Smooth muscle cell (in vitro differentiated cells): ENCODE data around the gene NLE1. TPM values are rescaled to one million over a fixed set of nuclear protein-coding genes. Genes with fewer than 3 reads are reported as not detected.

Experiments used
- DNase-seq: peaks from one replicate; lab custom pipeline; 2025; ENCODE audit not compliant: unreplicated experiment; lab: John Stamatoyannopoulos, UW
- H2AFZ ChIP-seq: fragments of 200-600 bp; sonication (generic); 2 replicates; pipeline ENCODE4 v1.6.0; 2016; ENCODE audit warnings: antibody characterized with exemption, low read depth, mild to moderate bottlenecking
- H3F3A ChIP-seq: fragments of 200-600 bp; sonication (generic); 2 replicates; pipeline ENCODE4 v1.6.0; 2017; ENCODE audit warnings: antibody characterized with exemption, low read depth
- H3K27ac ChIP-seq: fragments of 200-600 bp; sonication (generic); 2 replicates; pipeline ENCODE4 v1.5.1; 2016; ENCODE audit warnings: low read depth, mild to moderate bottlenecking
- H3K27me3 ChIP-seq: fragments of 200-600 bp; sonication (generic); 2 replicates; pipeline ENCODE4 v1.6.1; 2016; ENCODE audit warnings: low read depth, mild to moderate bottlenecking
- H3K36me3 ChIP-seq: fragments of 200-600 bp; sonication (generic); 2 replicates; pipeline ENCODE4 v1.5.1; 2016; ENCODE audit warnings: low read depth
- H3K4me1 ChIP-seq: fragments of 200-600 bp; sonication (generic); 2 replicates; pipeline ENCODE4 v1.5.1; 2016; ENCODE audit warnings: low read depth
- H3K4me2 ChIP-seq: fragments of 200-600 bp; sonication (generic); 2 replicates; pipeline ENCODE4 v1.6.0; 2016; ENCODE audit warnings: mild to moderate bottlenecking
- H3K4me3 ChIP-seq: fragments of 200-600 bp; sonication (generic); 2 replicates; pipeline ENCODE4 v1.5.1; 2016; ENCODE audit warnings: mild to moderate bottlenecking
- H3K79me2 ChIP-seq: fragments of 200-600 bp; sonication (generic); 2 replicates; pipeline ENCODE4 v1.6.0; 2016; ENCODE audit warnings: low read depth, mild to moderate bottlenecking
- H3K9ac ChIP-seq: fragments of 200-600 bp; sonication (generic); 2 replicates; pipeline ENCODE4 v1.6.0; 2016; ENCODE audit warnings: low read depth
- H3K9me3 ChIP-seq: fragments of 200-600 bp; sonication (generic); replicated peaks from 2 replicates; pipeline ENCODE4 v1.5.1; 2016; ENCODE audit warnings: low read depth
- H4K20me1 ChIP-seq: fragments of 200-600 bp; sonication (generic); 2 replicates; pipeline ENCODE4 v1.6.0; 2016; ENCODE audit warnings: low read depth
- WGBS: methylation state at CpG from one replicate; pipeline ENCODE4 v1.1.7; 2016; ENCODE audit warnings: low lambda C conversion rate; 5-methylcytosine and 5-hydroxymethylcytosine counted together
- polyA plus RNA-seq: library from polyadenylated mRNA; unstranded; fragments of >200 nt; fragmentation: Nextera tagmentation; extraction: Ambion mirVana; gene quantifications from 2 replicates; pipeline ENCODE4 v1.2.1, GENCODE V29; 2016
- total RNA-seq: library from RNA; depleted of rRNA; stranded (reverse); fragments of >200 nt; gene quantifications from 2 replicates; pipeline ENCODE4 v1.2.3, GENCODE V29; 2014
- TF ChIP-seq, protein P1 (sequence below): fragments of 200-600 bp; sonication (generic); IDR thresholded peaks from 2 replicates; pipeline ENCODE4 v1.5.1; 2017; ENCODE audit warnings: borderline replicate concordance, mild to moderate bottlenecking, antibody characterized with exemption; ENCODE audit not compliant: insufficient read depth, poor library complexity, severe bottlenecking

Gene NLE1
- total and polyA plus RNA-seq, 2 experiments from 2014 or later: 5.6 to 10.3 TPM

DNA sequence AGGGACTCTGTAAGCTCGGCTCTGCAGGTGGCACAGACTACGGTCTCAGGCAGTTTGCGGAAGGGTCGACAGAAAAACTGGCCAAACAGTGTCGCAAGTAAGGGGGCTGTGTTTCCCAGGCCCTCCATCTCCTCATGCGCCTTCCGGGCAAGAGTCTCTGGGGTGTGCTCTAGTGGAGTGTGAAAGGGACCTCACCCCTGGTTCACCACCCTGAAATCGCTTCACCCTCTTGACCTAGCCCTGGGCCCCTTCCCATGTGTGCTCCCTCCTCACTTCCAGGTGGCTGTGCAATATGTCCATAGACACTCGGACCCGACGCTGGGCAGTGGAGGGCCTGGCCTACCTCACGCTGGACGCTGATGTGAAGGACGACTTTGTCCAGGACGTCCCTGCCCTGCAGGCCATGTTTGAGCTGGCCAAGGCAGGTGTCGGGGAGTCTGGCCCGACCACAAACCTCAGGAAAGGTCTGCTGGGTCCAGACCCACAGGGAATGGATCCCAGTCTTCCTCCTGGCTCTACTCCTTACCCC is 27.8 kb upstream of the NLE1 start:
- no peaks in the 10 kb centered on the region for H3K9me3 ChIP-seq
- TF ChIP-seq, protein P1, sequence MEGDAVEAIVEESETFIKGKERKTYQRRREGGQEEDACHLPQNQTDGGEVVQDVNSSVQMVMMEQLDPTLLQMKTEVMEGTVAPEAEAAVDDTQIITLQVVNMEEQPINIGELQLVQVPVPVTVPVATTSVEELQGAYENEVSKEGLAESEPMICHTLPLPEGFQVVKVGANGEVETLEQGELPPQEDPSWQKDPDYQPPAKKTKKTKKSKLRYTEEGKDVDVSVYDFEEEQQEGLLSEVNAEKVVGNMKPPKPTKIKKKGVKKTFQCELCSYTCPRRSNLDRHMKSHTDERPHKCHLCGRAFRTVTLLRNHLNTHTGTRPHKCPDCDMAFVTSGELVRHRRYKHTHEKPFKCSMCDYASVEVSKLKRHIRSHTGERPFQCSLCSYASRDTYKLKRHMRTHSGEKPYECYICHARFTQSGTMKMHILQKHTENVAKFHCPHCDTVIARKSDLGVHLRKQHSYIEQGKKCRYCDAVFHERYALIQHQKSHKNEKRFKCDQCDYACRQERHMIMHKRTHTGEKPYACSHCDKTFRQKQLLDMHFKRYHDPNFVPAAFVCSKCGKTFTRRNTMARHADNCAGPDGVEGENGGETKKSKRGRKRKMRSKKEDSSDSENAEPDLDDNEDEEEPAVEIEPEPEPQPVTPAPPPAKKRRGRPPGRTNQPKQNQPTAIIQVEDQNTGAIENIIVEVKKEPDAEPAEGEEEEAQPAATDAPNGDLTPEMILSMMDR: no peak
- 94% methylated on average over 17 of the region's 17 CpGs for WGBS
- H3K79me2 ChIP-seq: no peaks in the 10 kb centered on the region
- no peaks in the 10 kb centered on the region for H4K20me1 ChIP-seq
- H3F3A ChIP-seq: no peaks in the 10 kb centered on the region
- H3K27ac ChIP-seq: no peak overlapping the region
- no peak for DNase-seq
- H3K4me3 ChIP-seq: no peak overlapping the region
- H3K4me2 ChIP-seq: no peak overlapping the region
- H3K4me1 ChIP-seq: no peaks in the 10 kb centered on the region
- H3K9ac ChIP-seq: no peak overlapping the region
- no peaks in the 10 kb centered on the region for H3K27me3 ChIP-seq
- no peak overlapping the region for H2AFZ ChIP-seq
- H3K36me3 ChIP-seq: no peaks in the 10 kb centered on the region

DNA sequence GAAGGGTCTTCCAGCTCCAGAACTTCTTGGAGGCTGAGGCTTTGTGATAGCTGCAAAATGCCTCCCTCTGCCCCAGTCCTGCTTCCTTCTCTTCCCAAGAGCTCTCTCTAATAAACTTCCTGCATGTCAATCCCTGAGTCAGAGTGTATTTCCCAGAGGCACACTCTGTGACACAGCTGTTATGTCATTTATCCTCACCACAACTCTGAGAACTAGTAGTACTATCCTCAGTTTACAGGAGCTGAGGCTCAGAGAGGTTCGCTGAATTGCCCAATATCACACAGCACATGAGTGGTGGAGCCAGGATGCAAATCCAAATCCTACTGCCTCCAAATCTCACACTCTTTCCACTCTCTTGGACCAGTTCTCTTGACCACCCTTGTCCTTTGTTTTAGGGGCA is 25.6 kb upstream of the NLE1 start:
- Histone ChIP-seq H3K4me2 (no peak overlapping the region), H3K36me3 (no peaks in the 10 kb centered on the region), H4K20me1 (no peaks in the 10 kb centered on the region), H3K4me1 (no peaks in the 10 kb centered on the region), H3K9me3 (no peaks in the 10 kb centered on the region), H3K27me3 (no peaks in the 10 kb centered on the region), H3K4me3 (no peak overlapping the region), H3K79me2 (no peaks in the 10 kb centered on the region), H3F3A (no peaks in the 10 kb centered on the region), H3K27ac (no peak overlapping the region), H3K9ac (no peak overlapping the region), H2AFZ (no peak overlapping the region)
- DNase-seq: no peak
- TF ChIP-seq, protein P1: no peak
- 86% methylated on average over 1 of the region's 1 CpG for WGBS

DNA sequence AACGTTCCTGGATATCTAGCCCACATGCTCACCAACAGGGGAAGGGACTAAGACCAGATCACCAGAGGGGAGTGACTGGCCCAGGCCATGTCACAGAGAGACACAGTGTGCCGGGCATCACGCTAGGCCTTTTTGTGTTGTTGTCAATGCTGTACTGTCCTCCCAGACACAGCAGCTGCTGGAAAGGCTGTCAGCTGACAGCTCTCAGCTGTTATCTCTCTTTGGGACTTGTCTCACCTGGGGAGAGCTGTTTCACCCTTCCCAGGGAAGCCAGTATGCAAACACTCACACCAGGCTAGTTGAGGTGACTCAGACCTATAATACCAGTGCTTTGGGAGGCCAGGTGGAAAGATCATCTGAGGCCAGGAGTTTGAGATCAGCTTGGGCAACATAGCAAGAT is 24.9 kb upstream of the NLE1 start:
- Histone ChIP-seq H3K4me2 (no peak overlapping the region), H3K4me3 (no peak overlapping the region), H3F3A (no peaks in the 10 kb centered on the region), H3K36me3 (no peaks in the 10 kb centered on the region), H3K4me1 (no peaks in the 10 kb centered on the region), H3K9ac (no peak overlapping the region), H3K27me3 (no peaks in the 10 kb centered on the region), H4K20me1 (no peaks in the 10 kb centered on the region), H3K27ac (no peak overlapping the region), H2AFZ (no peak overlapping the region), H3K9me3 (no peaks in the 10 kb centered on the region), H3K79me2 (no peaks in the 10 kb centered on the region)
- TF ChIP-seq, protein P1: no peak
- no peak for DNase-seq
- WGBS: 87% methylated on average over 3 of the region's 3 CpGs

DNA sequence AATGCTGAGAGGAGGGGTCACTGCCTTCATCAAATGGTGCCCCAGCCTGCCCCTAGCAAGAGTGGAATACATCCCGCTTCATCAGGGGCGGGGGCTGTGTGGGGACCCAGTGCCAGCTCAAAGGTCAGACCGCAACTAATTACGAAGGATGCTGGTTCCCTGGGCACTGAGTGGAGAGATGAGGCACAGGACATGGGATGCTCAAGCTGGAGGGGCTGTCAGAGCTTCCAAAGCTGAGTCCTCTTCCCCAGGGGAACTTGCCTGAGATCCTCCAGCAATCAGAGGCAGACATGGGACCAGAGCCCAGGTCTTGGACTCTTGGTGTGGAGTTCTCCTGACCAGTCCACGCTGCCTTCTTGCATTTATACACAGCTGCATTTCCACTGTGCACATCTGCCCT is 24.4 kb upstream of the NLE1 start:
- Histone ChIP-seq H3K27ac (no peak overlapping the region), H3K36me3 (no peaks in the 10 kb centered on the region), H2AFZ (no peak overlapping the region), H3K27me3 (no peaks in the 10 kb centered on the region), H3F3A (no peaks in the 10 kb centered on the region), H3K4me1 (no peaks in the 10 kb centered on the region), H3K9me3 (no peaks in the 10 kb centered on the region), H3K79me2 (no peaks in the 10 kb centered on the region), H4K20me1 (no peaks in the 10 kb centered on the region), H3K9ac (no peak overlapping the region), H3K4me3 (no peak overlapping the region), H3K4me2 (no peak overlapping the region)
- TF ChIP-seq, protein P1: no peak
- DNase-seq: no peak
- 90% methylated on average over 5 of the region's 5 CpGs for WGBS
